ENCODE results near the gene ABCA7.
"Not testable (repeated sequence)": the region's sequence is repeated elsewhere in the genome, so short reads cannot be mapped to it uniquely, and the experiment has no call there.

Gene ABCA7

DNA sequence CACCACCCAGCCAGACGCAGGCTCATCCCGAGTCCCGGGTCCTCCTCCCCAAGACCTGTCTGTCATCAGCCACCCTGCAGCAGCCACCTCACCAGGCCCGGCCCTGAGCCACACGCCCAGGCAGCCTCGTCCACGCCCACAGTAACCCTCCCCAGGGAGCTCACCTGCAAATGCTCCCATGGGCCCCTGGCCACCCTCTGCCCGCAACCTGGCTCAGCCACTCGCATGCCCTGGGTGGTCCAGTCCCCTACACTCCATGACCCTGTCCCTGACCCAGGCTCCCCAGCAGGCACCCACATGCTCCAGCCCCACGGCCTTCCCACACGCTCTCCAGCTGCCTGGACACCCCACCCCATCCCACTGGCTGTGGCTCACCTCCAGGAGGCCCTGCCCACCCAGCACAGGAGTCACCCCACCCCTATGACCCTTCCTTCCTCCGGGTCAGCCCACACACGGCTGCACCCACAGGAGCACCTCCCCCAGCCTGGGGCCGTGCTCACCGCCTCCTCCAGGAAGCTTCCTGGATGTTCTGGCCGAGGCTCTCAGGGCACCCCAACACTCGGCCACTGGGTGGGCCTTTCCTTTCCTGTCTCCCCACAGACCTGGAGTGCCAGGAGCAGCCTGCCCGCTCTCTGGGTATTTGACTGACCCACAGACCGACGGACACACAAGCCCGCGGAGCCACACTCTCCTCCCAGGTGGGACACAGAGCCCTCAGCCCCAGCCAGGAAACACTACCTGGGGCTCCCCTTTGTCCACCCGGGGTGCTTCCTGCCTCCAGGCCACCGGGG is 22.6 kb upstream of the ABCA7 start:
- DNase-seq: no peak

DNA sequence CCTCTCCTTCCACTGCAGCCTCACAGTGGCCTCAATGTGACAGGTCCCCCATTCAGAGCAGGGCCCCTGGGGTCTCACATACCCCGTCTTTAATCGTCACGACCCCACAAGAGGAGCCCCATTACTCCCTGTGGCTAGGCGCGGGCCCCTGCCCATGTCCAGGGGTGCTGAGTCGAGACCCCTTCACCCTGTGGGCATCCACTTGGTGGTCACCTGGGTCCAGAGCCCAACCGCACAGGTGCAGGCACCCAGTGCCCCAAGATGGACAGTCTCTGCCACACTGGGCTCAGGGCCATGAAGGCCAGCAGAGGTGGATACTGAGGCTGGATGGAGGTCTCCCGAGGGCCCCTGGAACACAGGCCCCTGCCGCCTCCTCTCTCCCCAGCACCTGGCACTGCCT is 22.0 kb upstream of the ABCA7 start:
- no peak for DNase-seq

DNA sequence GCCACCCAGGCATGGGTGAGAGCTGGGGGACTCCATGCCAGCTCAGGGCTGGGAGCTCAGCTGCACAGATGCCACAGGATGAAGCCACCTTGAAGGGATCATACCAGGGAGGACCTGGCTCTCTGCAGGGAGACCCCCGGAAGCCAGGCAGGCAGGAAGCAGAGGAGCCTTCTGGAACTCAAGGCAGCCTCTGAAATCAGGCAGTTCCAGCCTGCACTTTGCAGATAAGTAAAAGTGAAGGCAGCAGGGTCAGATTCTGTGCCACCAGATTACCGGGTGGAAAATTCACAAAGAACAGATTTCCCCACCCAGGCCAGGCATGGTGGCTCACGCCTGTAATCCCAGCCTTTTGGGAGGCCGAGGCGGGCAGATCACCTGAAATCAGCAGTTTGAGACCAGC is 21.5 kb upstream of the ABCA7 start:
- no peak for DNase-seq

DNA sequence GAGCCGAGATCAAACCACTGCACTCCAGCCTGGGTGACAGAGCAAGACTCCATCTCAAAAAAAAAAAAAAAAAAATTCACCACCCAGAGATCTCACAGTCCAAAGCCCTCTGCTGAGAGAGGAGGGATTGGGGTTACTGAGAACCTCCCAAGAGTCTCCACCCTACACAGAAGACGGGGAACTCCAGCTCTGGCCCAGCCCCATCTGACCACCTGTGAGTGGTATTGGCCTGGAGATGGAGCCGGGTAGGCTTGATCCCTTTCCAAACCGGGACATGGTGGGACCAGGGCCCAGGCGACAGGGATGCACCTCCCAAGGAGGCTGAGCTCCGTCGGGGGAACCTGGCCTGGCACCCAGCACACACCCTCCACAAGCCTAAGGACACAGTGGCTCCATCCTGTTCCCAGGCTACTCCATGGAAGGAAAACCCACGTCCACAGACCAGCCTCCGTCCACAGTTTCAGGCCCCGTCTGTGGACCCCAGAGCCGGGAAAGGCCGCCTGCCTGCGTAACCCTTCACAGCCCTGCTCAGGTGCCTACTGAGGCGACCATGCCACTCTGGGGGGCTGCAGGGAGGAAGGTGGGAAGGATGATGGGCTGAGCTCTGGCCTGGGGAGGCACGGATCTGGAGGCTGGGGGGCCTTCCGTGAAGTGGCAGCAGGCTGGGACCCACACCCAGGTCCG is 20.8 kb upstream of the ABCA7 start:
- DNase-seq: no peak

DNA sequence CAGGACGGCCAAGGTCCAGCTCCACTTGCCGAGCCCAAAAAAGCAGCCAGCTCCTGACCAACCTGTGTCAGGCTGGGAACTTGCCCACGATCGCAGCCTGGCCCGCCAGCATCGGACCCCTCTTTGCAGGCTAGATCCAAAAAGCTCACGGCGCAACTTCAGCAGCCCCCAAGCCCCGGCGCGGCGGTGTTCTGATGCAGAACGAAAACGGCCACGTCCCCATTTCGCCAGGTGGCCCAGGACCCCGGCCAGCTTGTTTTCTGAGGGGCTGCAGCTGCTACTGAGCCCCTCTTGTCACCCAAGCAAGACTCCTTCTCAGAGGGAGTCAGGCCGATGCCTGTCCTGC is 20.3 kb upstream of the ABCA7 start:
- DNase-seq: no peak

DNA sequence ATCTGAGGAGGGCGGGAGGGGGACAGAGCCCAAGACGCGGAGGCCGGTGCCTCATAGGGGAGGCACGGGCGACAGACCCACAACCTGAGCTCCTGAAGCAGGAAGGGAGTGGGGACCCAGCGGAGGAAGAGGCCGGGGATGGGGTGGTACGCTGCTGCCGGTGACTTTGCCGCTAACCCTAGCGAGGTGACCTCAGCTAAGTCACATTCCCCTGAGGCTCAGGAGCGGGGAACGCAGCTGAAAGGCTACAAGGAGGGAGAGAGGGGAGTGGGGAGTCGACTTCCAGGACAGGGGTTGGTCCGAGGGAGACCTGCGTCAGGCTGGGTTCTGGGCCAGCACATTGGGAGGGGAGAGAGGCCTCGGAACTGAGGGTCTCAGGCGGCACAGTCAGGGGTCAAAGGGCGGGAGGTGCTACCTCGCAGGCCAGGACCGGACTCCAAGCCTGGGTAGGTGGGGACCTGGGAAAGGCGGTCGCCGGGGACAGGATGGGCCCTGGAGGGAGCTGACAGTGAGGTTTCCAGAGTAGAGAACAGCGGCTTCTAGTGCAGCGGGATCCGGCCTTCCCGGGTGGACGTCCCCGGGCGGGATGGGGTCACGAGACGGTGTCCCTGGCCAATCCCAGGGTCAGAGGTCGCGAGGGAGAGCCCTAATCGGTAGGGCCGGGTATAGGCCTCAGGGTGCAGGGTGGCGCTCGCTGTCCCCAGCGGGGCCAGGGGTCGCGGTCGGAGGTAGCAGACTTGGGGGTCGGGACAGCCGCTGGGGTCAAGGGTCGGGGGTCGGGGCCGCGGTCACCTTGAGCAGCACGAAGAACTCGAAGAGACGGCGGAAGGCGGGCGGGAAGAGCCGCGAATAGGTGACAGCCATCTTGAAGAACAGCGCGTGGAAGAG is 19.7 kb upstream of the ABCA7 start:
- DNase-seq: no peak

DNA sequence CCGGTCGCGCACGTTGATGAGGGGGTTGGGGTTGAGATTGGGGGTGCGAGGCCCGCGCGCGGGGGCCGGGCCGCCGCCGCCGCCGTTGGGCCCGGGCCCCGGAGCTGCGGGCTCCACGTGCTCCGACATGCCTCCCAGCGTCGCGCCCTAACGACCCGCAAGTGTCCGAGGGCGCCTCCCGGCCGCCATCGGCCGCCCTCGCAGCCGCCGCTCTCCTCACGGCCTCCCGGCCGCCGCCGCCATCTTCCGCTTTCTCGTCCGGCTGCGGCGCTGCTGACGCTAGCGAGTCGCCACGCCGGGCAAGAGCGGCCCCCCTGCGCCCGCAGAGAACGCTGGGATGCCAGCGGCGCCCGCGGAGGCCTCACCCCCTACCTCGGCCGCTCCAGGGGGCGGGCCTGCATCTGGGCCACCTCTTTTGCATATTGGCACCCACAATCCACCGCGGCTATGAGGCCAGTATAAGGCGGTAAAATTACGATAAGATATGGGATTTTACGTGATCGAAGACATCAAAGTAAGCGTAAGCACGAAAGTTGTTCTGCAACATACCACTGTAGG is 19.0 kb upstream of the ABCA7 start, which contains the start of gene TMEM259:
TMEM259 (minus strand) TSS at position 256 of the 558 bp plus-strand sequence; CDS start at position 129, 127 bp downstream.
- DNase-seq: peak; percentile 97 to 98

DNA sequence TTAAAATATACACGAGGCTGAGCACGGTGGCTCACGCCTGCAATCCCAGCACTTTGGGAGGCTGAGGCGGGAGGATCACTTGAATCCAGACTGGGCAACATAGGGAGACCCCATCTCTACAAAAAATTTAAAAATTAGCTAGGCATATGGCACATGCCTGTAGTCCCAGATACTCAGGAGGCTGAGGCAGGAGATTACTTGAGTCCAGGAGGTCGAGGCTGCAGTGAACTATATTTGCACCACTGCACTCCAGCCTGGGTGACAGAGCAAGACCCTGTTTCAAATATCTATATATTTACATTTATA is 16.1 kb upstream of the ABCA7 start:
- not testable (repeated sequence) for DNase-seq

DNA sequence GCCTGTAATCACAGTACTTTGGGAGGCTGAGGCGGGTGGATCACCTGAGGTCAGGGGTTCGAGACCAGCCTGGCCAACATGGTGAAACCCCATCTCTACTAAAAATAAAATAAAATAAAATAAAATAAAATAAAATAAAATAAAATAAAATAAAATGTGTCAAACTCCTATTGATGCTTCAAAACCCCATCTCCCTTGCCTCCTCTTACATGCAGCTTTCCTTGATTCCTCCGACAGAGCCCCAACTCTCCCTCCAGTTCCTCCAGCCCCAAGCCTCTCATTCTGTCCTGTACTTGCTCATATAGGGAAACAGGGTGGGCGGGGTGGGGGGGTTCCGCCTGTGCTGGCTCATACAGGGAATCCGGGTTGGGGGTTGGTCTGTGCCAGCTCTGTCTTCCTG is 14.8 kb upstream of the ABCA7 start:
- DNase-seq: not testable (repeated sequence)

DNA sequence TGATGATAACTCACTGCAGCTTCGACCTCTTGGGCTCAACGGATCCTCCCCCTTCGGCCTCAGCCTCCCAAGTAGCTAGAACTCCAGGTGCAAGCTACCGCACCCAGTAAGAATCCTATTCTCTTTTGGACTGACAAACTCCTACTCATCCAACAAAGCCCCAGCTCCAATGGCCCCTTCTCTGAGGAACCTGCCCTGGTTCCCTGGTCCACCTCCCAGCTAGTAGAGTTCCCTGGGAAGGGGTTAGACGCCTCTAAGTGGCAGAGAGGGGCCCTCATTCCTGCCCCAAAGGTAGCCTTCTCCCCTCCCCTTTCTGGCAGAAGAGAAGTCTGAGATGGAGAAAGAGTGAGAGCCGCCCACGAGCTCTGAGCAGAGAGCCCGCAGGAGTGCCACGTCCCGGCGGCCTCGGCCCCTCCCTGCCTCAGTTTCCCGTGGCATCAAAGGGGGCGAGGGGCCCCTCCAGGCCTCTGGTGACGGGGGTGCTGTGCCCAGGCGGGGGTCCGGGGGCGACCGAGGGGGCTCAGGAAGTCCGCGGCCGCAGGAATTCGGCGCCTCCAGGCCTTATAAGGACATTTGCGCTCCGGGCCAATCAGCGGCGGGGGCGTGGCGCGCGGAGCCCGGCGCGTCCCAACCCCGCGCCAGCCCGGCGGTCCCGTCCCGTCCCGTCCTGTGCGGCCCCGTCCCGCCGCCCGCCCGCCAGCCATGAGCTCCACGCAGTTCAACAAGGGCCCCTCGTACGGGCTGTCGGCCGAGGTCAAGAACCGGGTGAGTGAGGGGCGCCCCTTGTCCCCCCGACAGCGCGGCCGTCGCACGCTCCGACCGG is 13.7 kb upstream of the ABCA7 start, which contains the start of gene CNN2:
CNN2 (plus strand) TSS at position 649 of the 823 bp plus-strand sequence; CDS start at position 703, 54 bp downstream.
- peak in 1 of 2 experiments; percentile 24 for DNase-seq

DNA sequence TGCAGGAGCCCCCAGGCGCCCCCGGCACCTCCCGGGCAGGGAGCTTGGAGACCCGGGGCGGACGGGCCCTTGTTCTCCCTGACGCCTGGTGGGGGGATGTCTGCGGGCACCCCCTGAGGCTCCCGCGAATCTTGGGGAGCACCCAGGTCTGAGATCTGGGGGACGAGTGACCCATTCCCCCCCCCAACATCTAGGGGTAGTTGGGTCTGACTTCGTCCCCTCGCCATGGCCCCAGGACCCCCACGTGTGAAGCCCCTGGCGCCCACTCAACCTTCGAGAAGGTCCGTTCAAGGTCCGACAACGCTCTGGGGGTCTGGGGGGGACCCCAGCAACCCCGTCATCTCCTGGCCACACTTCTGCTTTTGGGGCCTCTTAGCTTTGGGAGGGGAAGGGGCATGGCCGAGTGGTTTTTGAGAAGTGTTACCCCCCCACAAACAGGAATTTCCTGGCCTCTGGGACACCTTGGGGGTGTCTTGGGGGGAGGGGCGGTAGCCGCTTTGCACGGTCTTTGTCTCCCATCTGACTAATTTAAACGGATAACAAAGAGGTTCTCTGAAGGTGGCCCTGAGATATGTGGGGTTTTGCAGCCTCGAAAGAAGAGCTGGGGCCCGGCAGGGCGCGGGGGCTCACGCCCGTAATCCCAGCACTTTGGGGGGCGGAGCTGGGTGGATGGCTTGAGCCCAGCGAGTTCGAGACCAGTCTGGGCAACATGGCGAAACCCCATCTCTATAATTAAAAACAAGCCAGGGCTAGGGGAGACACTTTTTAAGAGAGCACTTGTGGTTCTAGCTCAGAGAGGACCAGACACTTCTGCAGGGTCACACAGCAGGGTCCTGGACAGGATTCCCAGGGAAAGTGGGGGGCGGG is 12.9 kb upstream of the ABCA7 start:
- DNase-seq: no peak

DNA sequence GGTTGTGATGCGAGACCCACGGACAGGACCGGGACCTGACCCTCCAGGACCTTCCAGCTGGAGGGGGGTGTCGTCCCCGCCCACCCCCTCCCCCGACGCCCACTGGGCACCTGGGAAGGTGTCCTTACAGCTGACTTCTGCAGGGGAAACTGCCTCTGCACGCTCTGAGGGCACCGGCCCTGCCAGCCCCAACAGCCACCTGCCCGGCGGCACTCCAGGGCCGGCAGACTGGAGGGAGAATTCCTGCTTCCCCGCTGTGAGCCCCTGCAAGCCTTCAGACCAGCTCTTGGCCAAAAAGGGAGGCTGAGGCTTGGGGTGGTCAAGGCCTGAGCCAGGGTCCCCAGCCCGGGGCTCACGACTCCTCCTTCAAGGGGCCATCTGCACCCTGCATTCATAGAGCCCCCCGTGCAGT is 12.3 kb upstream of the ABCA7 start:
- DNase-seq: no peak

DNA sequence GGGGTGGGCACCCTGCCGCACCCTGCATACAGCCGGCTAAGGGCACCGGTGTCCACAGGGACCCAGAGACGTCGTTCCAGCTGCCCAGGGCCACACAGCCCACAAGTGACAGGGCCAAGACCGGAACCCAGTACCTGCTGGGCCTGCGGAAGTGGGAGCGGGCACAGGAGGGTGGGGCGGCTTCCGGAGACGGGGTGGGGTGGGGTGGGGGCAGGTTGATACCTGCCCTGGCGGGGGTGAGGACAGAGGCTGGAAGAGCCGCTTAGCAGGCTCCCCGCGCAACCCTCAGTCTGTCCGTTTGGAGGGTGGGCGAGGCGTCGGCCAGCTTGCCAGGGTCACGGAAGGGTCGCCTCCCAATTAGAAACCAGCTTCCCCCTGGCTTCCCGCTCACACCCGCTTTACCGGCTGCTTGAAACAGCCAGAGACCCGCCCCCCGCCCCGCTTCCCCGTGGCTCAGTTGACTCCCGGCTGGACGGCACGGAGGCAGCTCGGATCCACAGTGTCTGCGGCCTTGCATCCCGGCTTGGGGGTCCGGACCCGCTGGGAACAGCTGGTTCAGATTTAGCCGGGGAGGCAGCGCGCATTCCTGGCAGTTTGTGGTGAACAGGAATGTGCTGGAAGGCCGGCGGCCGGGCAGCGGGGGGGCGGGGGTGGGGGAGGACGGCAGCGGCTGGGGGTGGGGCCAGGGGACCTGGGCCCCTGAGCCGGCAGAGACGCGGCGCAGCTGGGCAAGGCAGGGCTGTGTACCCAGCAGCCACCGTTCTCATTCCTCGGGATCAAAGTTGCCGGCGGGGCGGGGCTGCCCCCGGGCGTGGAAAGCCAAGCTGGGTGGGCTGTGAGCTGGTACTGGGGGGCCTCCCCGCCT is 11.6 kb upstream of the ABCA7 start:
- DNase-seq: peak in 1 of 2 experiments; percentile 40

DNA sequence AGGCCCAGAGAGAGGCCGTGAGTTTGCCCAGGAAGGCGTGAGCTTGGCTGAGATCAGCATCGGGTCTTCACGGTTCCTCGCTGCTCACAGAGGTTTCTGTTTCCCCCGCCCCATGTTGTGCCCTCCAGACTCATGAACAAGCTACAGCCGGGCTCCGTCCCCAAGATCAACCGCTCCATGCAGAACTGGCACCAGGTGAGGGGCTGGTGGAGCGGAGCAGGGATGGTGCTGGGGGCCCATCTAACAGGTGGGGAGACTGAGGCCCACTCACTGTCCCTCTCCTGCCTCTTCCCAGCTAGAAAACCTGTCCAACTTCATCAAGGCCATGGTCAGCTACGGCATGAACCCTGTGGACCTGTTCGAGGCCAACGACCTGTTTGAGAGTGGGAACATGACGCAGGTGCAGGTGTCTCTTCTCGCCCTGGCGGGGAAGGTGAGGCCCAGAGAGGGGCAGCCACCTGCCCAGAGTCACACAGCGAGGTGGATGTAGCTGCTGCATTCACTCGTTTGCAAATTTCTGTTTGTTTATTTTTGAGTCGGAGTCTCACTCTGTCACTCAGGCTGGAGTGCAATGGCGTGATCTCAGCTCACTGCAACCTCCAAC is 7.5 kb upstream of the ABCA7 start:
- no peak for DNase-seq

DNA sequence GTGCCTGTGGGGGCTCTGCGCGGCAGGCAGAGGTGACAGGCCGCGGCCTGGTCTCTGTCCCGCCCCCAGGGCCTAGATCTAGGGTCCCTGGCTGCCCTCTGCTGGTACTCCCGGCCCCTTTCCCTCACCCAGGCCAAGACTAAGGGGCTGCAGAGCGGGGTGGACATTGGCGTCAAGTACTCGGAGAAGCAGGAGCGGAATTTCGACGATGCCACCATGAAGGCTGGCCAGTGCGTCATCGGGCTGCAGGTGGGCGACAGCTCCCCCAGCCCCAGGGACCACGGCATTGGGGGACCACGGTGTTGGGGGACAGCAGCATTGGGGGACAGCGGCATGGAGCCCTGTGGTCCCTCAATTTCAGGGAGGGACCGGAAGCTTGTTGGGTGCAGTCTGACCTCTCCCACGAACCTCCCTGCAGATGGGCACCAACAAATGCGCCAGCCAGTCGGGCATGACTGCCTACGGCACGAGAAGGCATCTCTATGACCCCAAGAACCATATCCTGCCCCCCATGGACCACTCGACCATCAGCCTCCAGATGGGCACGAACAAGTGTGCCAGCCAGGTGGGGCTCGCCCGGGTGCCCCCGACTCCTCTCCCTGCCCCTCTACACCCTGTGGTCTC is 3.8 kb upstream of the ABCA7 start:
- peak in 1 of 2 experiments; percentile 27 for DNase-seq

DNA sequence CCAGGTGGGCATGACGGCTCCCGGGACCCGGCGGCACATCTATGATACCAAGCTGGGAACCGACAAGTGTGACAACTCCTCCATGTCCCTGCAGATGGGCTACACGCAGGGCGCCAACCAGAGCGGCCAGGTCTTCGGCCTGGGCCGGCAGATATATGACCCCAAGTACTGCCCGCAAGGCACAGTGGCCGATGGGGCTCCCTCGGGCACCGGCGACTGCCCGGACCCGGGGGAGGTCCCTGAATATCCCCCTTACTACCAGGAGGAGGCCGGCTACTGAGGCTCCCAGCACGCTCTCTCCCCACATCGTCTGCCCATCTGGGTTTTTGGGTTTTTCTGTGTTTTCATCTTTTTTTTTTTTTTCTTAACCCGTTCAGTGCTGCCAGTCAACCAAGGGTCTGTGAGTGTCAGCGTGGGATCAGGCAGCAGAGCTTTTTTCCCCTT is 2.3 kb upstream of the ABCA7 start:
- no peak for DNase-seq

DNA sequence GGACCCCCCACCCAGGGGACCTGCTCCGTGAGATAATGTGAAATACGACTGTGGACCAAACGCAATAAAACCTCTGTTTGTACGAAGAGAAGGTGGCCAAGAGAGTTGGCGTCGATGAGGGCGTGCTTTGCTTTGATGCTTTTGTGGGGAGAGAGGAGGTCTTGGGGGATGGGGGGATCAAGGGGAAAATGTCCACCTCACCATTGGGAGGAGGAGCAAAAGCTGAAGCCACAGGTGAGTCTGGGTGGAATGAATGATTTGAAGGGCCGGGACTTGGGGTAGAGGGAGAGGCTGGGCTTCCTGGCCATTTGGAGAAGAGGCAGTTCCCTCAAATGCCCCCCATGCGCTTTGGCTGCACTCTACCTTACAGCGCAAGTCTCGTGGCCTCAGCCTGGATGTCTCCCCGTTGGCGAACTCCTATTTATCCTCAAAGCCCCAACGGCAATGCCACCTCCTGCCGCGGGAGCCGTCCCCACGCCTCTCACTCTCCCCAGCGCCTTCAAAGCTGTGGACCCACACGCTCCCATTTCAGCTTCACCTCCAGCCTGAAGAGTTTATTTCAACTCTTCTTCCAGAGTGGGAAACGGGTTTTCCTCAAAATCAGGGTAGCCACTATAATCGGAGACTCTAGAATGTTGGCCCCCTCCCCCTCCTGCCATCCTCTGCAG is 795 bp upstream of the ABCA7 start:
- no peak for DNase-seq

DNA sequence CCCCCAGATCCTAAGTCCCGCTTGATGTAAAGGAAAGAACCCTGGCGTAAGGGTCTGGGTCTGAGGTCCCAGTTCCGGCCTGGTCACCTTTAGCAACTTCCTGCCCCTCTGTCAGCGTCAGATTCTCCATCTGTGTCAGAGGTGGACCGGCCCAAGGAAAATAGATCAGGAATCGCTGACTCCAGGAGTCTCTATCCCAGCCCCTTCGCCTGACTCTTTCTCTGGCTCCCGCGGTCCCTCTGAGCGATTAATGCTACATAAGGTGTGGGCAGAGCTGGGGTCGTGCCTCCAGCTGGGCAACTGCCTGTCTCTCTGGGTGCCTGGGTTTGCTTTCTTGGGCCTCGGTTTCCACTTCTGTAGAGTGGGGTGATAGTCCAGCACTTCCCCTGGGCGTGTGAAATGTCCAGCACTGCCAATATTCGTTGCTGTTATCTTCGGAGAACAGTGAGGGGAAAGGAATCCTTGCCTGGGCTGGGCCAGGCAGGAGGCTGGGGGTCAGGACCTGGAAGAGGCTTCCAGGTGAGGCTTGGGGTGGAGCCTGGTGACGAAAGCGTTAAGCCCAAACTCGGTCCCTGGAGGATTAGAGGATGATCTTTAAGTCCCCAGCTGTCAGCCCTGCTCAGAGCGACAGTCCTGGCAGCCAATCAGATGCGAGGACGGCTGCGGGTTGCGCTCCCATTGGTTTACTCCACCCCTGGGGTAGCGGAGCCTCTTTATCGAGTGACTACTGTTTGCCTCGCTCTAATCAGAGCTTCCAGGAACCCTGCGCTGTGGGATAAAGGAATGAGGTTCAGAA is 767 bp downstream of the ABCA7 start:
- DNase-seq: peak; percentile 97 to 99
